ENCODE measurements around the gene SEC24C.

DNA sequence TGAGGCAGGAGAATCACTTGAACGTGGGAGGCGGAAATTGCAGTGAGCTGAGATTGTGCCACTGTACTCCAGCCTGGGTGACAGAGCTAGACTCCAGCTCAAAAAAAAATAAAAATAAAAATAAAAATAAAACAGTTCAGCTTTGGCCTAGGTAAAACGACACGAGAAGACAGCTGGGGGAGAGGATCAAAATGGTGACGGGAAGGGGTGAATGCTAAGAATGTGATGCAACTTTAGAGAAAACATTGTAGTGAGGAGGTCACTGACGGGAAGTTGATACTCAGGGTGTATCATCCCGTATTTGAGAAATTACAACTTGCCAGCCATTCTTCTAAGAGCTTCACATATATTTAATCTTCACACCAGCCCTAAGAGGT, 66.2 kb downstream of the SEC24C start:
- TF ChIP-seq CTCF (IDR thresholded peaks at IDR 0.05; ENCODE audit: low read depth, low read length) (no peak), EZH2phosphoT487 (IDR thresholded peaks at IDR 0.05; ENCODE audit: low read depth) (no peak)
